COR-L47 (cell line): ENCODE measurements around the gene CRYGN.

ENCODE experiments used
- DNase-seq: peaks from one replicate; lab custom pipeline; 2025; lab: John Stamatoyannopoulos, UW

The CRYGN gene

DNA sequence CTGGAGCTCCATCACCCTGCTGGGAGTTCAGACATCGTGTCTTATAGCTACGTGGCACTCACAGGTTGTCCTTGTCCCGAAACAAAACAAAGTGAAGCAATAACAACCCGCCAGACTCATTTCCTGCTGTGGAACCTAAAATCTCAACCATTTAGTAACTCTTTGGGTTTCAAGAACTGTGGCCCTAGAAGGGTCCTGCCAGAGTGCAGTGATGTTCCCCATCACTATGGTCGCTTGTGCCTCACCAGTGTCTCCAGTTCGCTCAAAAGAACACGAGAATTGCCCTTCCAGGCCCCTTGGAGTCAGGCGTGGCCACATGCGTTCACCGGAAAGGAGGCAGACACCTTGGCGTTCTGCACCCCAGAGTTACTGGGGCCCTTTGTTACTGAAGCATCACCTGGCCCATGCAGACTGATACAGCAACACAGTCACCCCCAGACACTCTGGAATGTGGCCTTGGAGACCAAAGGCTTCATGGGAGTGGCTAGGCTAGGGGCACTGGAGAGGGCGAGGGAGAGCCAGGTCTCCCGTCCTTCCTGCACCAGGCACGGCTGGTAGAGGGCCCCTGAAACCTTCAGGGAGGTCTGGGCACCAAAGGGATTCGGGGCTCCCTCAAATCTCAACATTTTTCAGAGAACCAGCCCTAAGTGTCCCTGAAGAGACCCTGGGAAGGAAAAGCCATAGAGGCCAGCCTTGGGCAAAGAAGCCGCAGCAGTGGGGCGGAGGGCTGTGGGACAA, 908 bp downstream of the CRYGN start:
- DNase-seq, result no peak

DNA sequence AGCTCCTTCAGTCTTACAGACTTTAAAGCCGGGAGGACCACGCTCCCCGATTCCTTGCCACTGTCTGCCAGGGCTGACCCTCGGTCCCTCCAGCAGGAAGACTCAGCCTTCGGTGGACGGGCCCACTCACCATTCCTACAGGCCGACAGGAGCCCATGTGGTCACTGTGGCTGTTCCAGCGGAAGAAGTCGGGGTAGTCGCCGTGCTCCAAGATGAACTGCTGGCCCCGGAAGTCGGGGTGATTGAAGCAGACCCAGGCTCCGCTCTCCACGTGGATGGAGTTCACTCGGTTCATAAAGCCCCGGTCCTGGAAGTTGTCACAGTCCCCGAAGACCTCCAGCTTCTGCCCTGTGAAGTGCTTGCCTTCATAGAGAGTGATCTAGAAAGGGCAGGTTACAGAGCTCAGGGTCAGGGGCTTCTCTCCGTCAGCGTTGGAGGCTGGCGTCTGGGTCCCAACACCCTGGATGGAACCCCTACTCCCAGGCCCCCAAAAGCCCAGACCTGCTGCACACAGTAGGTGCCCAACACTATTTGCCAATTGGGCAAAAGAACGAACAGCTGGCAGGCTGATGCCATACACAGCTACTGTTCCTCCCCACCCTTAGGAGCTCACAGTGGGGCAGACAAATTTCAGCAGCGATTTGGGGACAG, 1.9 kb downstream of the CRYGN start:
- no peak for DNase-seq

DNA sequence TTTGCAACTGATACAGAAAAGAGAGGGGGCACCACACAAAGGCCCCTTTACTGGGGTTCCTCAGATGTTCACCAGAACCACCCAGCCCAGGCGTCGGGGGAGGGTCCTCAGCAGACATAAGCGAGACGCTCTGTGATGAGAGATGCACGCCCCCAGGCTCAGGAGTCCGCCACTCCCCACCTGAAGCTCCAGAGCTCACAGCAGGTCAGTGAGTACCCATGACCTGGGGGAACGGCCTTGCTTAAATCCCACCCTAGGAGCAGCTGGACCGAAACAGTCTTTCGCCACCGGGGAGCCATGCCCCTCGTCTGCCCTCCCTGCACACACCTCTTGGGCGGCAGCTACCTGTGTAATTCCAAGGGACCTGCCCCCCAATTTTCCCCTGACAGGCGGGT, 2.8 kb downstream of the CRYGN start:
- DNase-seq, result no peak

DNA sequence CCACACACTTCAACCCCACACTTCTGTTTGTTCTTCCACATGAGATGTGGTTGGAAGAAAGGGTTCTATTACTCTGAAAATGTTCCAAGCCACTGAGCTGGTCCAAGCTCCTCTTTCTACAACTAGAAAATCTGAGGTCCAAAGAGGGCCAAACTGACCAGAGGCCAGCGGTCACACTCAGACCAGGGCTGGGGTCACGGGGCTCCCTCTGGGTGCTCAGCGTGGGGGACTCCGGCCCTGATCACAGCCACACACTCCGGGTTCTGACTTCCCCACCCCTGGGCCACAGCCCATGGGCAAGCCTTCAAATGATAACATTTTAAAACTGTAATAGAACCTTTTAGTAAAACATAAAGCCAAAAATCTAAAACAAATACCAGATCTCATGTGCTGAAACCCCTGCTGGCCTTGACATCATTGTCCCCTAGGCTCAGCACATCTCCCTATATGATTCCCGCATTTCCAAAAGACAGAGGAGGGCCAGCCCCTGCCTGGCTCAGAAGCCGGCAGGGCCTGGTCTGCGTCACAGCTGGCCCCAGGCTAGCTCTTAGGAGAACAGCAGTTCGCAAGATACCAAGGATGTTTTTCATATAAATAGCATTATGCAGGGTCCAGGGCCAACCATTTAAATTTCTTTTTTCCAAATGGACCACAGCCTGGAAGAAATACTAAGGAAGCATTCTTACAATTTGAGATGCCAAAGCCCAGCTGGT, 3.3 kb downstream of the CRYGN start:
- no peak for DNase-seq

DNA sequence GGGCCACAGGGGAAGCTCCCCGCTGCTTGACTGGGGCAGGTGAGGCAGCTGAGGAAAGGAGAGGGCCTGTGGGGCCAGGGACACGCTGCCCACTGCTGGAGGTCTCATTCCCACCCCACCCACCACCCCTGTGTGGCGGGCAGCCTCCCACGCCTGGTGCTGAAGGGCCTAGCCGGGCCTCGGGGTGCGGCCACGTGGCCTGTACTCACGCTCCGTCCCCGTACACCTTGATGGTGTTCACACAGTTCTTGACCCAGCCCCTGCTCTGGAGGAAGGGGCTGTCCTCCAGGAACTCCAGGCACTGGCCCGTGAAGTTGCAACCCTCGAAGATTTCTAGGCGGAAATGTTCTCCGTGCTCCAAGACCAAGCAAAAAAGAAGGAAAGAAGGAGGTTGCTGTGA, 4.0 kb downstream of the CRYGN start:
- DNase-seq, result no peak

DNA sequence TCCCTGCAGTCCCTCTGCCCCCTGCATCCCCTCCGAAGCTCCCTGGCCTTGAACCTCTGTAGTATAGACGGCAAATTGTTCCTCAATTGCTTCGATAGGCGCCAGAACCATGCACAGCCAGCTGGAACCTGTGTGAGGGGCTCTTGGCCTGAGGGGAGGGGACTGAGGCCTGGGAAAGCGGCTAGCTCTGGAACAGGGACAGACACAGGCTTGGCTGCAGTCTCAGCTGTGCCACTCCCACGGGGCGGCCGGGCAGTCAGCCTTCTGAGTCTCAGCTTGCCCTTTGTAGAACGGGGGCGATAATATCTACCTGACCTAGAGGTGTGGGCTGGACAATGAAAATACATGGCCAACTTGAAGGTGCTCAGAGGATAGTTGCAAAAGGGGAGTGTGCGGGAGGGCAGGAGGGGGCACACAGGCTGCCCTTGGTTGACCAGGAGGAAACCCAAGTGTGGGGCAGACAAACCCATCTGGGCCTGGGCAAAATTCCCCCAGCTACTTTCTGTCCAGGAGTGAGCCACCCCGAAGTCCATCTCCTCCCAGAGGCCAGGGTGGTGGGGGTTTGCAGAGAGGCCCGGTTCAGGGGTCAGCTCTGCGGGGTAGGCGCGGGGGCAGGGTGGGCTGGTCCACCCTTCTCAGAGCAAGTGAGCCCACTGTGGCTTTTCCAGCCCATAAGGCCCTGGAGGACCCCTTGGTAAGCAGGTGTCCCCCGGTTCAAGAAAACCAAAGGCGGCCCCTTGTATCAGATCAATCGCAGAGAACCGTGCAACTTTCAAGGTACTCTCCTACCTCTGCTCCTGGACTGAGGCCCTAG, 4.6 kb downstream of the CRYGN start:
- DNase-seq, result no peak

DNA sequence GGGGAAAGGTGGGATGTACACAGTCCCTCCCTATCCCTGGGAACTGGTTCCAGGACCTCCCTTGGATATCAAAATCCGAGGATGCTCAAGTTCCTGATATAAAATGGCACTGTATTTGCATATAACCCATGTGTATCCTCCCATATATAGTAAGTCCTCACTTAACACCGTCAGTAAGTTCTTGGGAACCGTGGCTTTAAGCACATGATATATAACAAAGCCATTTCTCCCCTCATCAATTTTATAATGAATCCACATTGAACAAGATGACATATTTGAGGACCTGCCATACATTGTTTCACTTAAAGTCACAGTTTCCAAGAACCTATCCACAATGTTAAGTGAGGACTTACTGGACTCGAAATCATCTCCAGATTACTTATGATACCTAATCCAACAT, 5.4 kb downstream of the CRYGN start:
- no peak for DNase-seq

DNA sequence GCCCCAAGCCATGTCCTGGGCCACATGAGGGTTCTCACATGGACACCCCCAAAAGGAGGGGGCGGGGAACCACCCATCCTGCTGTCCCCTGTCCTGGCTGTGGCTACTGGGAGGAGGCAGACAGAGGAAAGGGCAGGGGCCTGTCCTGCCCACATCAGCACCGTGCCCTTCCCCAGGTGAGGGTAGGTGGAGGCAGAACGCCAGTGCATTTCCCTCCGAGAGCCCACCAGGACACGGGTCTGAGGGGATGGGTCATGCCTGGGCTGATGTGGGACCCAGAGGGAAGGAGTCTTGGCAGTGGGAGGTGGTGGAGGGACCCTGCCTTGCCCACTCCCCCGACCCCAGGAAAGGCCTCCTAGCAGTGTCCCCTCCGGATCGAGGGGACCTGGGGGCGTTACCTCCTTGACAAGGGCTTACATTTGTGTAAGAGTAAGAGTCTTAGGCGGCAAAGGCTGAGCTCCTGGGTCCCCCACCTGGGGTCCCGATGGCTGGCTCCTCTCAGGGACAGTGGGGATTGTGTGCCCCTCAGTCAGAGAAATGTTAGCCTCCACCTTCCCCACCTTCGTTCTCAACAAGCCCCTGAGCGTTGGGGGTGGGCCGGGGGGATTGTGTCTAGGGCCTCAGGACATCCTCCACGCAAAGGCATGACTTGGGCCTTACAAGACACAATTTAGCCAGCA, 6.1 kb downstream of the CRYGN start:
- no peak for DNase-seq

DNA sequence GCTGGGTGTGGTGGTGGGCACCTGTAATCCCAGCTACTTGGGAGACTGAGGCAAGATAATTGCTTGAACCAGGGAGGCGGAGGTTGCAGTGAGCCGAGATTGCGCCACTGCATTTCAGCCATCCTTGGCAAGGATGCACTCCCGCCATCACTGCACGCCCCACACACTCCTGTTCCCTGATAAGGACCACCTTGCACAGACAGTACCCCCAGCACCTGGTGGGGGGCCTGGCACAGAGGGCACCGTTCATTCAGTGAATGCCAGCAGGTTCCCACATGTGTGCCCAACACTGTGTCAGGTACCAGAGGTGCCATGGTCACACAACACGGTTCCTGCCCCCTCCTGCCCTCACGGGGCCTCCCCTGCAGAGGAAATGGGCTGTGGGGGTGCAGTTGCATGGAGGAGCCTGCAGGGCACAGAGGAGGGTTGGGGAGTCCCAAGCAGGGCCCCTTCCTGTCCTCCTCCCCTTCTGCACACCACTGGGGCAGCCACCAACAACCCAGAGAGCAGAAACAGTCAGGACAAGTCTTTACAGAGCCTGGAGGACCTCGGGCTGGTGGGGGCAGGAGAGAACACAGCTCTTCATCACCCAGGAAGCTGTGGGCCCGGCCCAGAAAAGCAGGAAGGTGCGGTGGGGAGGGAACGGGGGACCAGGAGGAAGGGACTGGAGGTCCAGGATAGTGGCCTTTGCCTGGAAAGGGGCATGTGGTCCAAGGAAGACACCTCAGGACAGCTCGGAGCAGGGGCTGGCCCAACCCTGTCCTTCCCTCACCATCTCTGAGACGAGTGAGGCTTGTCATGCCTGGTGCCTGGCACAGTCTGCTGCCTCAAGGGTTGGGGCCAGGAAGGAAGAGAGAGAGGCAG, 7.1 kb downstream of the CRYGN start:
- no peak for DNase-seq

DNA sequence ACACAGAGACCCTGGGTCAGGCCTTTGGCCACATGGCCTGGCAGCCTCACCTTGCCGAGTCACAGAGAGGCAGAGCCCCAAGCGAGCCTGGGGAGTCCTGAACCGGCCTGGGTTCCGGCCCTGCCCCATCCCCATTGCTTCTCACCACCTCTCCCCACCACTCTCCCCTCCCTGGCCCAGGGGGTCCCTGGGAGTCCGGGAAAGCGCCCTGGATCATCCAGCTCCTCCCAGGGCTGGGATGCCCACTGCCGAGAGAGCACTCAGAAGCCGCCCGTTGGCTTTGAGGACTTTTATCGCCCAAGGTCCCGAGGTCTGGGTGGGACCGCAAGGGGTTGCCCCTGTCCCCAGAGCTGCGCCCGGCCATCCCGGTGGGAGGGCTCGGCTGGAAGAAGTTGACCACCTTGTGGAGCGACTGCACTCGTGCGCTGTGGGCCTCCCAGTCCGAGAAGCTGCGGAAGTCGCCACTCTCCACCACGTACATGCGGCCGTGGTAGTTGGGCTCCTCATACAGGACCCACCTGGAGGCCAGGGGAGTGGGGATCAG, 8.1 kb downstream of the CRYGN start:
- no peak for DNase-seq

DNA sequence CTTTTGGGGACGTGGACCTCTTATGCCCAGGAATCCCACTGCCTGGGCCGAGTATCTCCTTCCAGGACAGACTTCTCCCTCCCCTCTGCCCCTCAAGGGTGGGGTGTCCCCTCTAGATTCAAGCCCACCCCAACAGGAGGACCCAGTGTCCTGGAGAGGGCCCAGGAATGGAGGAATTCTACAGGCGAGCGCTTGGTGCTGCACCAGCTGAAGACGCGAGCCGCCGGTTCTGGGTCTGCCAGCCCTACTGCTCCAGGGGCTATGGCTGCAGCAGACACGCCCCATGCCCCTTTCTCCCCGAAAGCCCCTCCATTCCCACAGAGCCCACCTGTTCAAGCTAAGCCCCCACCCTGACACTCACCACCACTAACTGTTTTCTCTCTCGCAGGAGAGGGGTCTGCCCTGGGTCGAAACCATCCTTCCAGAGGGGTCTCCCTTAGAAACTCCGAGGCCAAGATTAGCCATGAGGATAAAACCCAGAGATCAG, 8.6 kb downstream of the CRYGN start:
- no peak for DNase-seq

DNA sequence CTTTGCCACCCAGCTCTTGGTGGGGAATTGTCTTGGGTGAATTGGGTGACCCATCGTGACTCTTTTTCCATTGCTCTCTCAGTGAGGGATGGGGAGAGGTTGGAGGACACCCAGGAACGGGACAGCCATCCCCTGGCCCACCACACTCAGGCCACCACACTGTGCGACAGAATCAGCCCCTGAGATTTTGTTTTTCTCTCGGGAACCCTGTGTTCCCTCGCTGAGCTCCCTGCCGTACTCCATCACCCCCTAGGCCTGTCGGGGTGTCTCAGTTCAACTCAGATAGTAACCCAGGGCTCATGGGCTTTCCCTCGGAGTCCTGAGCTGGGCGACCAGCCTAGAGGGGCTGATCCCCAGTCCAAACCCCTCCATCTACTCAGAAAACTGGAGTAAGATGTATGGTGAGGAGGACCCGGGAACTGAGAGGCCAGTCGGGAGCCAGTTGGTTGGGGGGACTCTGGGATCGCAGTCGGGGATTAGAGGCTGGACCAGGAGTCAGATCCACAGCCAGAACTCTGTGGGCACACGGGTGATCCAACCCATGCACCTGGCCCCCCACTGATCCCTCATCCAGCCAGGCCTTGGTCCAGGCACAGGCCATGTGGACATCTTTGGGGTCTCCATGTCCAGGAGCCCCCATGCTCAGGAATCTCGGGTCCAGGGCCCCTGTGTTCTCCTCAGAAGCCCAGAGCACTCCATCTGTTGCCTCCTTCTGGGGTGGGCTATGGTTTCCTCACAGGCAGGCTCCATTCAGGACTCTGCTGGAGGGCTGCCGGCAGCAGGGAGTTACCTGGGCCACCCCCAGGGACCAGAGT, 9.3 kb downstream of the CRYGN start:
- DNase-seq, result no peak

DNA sequence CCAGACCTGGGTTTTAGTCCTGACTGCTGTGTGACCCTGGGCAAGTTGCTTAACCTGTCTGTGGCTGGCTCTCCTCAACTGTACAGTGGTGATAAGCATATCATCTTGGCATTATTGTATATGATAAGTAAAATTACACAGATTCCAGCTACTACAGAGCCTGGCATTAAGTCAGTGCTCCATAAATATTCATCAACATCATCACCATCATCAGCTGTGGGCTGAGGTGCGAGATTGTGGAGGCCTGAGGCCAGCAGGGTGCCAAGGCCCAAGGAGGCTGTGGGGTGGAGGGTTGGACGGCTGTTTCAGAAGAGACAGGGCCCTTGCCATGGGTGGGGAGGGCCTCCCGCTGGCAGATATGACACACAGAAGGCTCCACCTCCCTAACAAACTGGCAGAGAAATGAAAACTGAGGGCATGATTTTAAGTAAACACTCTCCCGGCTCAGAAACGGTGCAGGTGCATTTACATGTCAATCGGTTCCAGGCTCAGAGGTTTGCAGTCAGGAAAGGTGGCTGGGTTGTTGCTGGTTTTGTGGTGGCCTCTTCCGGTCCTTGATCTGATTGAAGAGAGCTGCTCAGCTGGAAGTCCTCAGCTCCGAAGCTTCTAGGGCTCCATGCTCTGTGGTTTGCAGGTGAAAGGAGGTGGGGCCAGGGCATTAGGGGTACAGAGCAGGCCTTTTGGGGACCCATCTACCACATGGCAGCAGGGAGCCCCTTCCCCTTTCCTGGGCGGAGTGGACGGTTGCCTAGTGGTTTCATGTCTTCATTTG, 10.2 kb downstream of the CRYGN start:
- peak; percentile 79 for DNase-seq

DNA sequence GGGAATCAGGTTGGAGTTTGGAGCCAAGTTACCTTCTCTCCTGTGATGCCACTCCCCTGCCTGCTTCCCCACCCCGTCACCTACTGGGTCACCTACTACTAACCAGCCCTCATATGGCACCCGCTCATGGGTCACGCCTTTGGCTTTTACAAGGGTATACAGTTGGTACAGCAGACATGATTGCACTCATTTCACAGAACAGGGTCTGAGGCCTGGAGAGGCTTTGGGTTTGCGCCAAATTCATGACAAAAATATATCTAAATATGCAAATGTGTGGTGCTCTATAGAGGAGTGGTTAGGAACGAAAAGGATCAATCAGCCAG, 10.7 kb downstream of the CRYGN start:
- no peak for DNase-seq

DNA sequence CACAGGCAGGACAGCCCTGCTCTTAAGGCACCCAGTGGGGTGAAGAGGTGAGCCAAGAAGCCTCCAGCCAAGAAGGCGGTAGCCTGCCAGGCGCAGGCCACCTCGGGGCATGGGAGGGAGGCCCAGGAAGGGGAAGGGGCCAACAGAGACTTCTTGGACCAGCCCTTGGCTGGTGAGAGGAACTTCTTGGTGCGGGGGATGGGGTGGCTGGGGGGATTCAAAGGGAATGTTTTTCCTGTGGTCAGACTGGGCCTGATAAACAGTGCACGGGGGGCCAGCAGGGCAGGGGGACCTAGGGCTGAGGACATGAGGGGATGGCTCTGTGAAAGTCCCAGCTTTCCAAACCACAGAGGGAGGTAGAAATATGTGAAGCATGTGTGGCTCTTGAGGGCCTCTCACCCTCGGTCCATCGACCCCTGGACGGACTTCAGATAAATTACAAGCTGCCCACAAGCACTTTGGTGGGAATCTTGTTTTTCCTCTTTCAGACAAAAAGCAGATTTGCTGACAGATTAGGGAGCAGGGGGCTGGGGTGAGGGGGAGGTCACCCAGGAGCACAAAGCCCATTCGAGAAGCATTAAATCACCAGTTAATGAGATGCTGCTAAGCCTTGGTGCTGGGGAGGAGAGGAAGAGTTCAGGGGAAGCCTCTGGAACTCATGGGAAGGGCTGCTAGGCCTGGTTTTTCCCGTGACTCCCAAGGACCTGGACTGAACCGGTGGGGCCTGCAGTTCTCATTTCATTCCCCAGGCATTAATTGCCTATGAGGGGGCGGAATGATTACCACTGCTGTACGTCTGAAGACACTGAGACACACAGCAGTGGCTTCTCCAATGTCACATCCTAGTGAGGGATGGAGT, 11.3 kb downstream of the CRYGN start:
- DNase-seq, result no peak

DNA sequence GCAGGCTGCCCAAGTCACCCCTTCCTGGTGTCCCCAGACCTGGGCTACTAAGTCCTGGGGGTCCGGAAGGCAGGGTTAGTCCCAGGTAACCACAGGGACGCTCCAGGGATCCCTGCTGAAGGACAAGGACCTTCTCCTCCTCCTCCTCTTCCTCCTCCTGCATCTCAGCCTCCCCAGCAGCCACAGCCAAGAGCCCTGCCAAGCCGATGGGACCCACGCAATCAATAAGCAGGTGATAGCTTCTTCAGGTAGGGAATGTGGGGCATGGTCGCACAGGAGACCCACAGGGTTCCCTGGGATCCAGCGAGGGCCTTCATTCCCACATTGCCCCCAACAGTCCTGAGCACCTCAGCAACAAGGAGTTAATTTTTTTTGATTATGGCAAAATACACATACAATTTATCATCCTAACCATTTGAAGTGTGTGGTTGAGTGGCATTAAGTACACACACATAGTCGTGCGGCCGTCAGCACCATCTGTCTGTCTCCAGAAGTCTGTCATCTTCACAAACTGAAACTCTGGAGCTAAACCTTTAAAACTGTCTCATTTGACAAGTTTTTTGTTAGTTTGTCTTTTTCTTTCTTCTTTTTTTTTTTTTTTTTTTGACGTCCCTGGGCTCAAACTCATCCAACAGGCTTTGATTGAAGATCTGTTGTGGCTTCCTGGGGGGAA, 12.1 kb downstream of the CRYGN start:
- no peak for DNase-seq
